Cortex of kidney (tissue), 1 donor: ENCODE results near the gene G6PC1.
"Not testable (repeated sequence)": the region's sequence is repeated elsewhere in the genome, so short reads cannot be mapped to it uniquely, and the experiment has no call there.

ENCODE experiments used
- DNase-seq: peaks from one replicate; lab custom pipeline; 2025; lab: John Stamatoyannopoulos, UW

Gene G6PC1

DNA sequence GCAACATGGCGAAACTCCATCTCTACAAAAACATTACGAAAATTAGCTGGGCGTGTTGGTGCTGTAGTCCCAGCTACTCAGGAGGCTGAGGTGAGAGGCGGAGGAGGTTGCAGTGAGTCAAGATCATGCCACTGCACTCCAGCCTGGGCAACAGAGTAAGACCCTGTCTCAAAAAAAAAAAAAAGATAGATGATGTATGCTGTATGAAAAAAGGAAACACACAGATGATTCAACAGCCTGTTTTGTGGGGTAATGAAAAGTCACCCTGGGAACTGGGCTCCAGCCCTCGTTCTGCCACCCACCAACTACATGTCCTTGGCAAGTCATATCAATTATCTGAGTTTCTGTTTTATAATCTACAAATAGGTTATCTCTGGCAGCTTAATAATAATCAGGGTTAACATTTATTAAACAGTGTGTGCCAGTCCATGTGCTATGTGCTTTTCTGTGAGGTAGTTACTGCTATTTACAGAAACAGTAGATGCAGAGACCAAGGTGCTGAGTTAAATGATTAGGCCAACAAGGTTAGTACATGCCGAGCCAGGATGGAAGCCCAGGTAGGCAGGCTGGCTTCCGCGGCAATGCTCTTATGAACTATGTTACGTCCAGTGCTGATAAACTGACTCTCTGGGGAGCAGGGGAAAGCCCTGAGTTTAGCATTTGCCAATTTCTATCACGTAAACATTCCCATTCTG, 1.1 kb downstream of the G6PC1 start:
- no peak for DNase-seq

DNA sequence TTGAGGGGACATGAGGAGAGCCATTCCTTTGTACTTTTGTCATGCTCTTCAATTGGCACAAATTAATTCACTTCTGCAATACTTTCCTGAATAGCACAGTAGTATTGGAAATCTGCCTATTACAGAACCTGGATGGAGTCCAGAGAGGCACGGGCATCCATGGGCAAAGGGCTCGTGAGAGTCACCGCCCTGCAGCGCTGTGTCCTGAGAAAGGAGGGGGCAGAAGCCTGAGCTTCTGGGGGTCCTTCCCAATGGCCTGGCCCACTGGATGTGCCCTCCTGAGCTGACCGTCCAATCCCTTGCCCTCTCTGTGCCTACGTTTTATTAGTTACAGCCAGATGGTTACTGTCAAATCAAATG, 3.5 kb downstream of the G6PC1 start:
- no peak for DNase-seq

DNA sequence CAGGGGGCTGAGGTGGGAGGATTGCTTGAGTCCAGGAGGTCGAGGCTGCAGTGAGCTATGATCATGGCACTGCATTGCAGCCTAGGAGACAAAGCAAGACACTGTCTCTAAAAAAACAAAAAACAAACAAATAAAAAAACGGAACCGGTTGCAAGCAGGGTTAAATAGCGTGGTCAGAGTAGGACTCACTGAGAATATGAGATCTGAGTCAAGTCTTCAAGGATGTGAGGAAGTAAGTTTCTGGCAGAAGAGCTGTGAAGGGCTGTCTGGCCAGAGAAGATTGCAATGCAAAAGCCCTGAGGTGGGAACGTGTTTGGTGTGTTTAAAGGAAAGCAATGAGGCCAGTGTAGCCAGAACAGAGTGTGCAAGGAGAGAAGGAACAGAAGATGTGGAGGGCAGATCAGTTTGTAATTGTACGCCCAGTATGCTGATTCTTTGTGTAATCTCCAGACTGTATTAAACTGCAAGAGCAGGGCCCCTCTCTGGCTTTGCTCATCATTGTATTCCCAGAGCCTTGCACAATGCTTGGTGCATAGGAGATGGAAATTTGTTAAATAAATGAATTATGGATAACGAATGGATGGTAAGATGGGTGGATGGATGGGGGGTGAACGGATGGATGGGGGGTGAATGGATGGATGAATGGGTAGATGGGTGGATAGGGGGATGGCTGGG, 6.3 kb downstream of the G6PC1 start:
- DNase-seq, result no peak

DNA sequence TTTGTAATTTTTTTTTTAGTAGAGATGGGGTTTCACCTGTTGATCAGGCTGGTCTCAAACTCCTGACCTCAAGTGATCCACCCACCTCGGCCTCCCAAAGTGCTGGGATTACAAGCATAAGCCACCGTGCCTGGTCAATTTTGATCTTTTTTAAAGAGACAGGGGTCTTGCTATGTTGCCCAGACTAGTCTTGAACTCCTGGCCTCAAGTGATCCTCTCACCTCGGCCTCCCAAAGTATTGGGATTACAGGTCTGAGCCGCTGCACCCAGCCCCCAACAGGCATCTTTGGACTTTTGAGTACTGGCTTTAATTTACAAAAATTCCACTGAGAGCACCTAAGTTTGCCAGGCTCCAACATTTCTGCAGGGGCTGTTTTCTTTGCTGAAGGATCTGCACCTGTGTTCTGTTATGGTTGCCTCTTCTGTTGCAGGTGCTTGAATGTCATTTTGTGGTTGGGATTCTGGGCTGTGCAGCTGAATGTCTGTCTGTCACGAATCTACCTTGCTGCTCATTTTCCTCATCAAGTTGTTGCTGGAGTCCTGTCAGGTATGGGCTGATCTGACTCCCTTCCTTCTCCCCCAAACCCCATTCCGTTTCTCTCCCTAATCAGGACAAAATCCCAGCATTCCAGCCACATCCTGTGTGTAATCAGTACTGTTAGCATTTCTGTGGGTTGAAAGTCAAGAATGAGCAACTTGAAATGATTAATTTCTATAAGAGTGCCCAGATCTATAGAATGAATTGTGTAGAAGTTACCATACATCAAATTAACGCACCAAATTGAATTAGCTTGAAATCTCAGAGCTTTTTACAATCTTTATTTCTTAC, 8.5 kb downstream of the G6PC1 start:
- no peak for DNase-seq

DNA sequence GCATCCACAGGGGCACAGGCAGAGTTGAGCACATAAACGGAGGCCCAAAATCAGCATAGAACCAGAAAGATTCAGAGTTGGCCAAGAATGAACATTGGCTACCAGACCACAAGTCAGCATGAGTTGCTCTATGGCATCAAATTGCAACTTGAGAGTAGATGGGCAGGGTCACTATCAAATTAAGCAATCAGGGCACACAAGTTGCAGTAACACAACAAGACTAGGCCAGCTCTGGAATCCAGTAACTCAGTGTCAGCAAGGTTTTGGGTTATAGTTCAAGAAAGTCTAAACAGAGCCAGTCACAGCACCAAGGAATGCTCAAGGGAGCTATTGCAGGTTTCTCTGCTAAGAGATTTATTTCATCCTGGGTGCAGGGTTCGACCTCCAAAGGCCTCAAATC, 12.9 kb downstream of the G6PC1 start:
- no peak for DNase-seq

DNA sequence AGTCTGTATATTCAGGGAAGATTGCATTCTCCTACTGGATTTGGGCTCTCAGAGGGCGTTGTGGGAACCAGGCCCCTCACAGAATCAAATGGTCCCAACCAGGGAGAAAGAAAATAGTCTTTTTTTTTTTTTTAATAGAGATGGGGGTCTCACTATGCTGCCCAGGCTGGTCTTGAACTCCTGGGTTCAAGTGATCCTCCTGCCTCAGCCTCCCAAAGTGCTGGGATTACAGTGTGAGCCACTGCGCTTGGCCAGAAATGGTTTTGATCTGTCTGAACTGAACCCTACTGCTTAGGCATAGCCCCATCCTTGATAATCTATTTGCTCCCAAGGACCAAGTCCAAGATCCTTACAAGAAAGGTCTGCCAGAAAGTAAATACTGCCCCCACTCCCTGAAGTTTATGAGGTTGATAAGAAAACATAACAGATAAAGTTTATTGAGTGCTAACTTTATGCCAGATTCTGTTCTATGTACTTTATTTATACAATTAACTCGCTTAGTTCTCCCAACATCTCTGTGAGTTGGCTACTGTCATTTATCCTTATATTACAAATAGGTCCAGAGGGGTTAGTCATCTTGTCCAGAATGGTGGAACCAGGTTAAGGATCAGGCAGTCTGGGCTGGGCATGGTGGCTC, 13.5 kb downstream of the G6PC1 start:
- DNase-seq, result no peak

DNA sequence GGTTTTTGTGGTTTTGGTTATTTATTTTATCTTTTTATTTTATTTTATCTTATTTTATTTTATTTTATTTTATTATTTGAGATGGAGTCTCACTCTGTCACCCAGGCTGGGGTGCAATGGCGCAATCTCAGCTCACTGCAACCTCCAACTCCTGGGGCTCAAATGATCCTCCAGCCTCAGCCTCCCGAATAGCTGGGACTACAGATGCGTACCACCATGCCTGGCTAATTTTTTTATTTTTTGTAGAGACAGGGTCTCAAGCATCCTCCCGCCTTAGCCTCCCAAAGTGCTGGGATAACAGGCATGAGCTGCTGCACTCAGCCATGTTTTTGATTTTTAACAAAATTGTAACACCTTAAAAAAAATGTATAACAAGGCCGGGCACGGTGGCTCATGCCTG, 14.7 kb downstream of the G6PC1 start:
- DNase-seq, result not testable (repeated sequence)

DNA sequence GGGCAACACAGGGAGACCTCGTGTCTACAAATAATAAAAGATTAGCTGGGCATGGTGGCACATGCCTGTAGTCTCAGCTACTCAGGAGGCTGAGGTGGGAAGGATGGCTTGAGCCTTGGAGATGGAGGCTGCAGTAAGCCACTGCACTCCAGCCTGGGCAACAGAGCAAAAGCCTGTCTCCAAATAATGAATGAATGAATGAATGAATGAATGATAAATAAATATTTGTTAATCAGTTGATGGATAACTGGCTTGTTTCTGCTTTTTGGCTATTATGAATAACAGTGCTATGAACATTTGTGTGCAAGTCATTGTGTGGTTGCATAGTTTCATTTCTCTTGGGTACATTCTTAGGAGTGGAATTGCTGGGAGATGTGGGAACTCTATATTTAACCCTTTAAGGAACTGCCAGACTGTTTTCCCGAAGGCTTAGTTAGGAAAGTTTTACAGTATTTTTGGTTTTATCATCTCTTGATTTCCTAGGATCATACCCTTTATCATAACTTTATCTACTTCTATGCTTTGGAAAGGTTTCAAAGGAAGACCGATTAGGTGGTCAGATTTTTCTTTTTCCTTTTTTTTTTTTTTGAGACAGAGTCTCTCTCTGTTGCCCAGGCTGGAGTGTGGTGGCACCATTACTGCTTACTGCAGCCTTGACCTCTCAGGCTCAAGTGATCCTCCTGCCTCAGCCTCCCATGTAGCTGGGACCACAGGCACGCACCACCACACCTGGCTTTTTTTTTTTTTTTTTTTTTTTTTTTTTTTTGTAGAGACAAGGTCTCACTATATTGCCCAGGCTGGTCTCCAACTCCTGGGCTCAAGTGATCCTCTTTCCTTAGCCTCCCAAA, 16.0 kb downstream of the G6PC1 start:
- DNase-seq, result not testable (repeated sequence)

DNA sequence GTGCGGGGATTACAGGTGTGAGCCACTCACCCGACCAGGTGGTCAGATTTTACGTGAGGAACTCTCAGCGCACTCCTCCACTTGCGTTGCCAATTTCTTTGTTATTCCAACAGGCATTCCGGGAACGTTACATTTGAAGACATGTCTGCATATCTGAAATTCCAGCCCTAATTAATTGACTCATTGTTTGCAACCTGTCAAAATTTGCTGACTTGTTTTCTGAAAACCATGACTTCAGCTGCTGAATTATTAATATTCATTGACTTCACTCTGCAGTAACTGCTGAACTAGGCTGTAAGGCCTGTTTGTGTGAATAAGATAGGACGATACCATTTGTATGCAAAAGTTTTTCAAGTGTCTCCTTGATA, 16.6 kb downstream of the G6PC1 start:
- no peak for DNase-seq

DNA sequence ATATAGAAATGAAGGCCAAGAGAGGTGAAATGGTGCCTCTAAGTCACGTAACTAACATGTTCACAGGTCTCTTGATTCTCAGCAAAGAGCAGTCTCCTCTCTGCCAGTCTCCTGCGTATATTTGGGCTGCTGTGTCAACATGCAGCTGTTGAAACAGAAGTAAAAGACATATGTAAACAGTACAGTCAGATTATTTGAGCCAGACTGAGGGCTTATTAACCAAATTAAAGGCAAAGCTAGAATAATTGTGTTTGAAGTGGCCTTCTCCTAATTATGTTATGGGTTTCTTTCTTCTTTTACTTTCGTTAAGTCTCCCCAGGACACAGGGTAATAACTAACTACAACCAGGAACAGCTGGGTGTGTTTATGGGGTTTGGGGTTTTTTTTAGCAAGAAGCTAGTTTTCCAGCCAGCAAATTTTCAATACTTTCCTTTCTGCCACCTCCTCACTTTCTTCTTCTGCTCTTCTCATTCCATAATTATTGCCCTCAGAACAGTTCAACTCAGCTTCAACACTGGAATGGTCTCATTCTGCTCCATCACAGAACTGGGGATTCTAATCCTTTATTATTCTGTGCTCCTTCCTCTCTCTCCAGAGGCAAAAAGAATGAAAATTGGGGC, 18.4 kb downstream of the G6PC1 start:
- DNase-seq, result no peak

DNA sequence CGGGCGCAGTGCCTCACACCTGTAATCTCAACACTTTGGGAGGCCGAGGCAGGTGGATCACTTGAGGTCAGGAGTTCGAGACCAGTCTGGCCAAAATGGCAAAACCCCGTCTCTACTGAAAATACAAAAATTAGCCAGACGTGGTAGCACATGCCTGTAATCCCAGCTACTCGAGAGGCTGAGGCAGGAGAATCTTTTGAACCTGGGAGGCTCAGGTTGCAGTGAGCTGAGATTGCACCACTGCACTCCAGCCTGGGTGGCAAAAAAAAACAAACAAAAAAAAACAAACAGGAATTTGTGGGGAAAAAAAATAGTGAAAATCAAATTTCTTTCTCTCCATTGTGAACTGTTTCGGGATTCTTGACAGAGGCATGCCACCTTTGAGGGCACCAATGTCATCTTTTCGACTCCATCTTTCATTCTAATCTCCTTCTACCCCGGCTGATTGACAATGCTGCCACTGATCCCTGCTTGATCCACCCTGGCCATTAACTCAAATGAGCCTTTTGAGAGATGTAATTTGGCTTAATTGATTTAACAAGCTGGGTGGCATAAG, 19.0 kb downstream of the G6PC1 start:
- DNase-seq, result not testable (repeated sequence)

DNA sequence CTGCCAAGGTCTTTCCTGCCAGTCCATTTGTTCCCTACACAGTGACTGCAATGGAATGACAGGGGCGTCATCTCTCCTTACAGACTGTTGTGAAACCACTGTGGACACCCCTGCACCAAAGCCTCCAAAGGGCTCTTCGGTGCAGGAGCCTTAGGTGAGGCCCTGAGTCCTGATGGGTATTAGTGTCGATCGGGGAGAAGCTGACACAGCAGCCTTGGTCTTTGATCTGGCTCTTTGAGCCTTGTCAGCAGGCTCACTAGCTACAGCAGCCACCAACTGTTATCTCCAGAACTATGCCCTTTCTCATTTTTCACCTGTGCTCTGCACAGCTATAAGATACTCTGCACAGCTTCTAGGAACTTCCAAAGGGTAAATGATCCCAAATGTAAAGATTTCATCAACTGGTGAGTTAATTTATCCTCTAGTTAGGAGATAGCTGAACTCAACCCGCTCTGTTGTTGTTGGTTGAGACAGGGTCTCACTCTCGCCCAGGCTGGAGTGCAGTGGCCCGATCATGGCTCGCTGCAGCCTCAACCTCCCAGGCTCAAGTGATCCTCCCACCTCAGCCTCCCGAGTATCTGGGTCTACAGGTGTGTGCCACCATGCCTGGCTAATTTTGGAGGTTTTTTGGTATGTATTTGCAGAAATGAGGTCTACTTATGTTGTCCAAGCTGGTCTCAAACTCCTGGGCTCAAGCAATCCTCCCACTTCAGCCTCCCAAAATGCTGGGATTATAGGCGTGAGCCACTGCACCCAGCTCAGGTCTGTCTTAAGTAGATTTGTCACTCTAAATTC, 19.7 kb downstream of the G6PC1 start:
- no peak for DNase-seq

DNA sequence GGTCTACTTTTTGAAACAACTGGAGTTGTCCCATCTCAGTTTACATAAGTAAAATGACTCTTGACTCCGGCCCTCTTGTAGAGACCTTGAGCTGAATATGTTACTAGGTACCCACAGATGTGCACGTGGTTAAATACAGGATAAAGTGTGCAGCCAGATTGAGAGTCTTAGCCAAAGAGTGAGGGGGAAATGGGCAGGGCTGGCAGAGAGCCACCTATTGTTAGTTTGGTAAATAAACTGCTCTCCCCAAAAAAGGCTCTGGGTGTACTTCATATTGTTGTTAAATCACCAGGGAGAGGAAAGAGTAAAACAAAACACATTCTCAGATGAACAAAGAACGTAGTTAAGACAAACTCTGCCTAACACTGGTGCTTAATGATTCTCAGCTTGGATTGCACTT, 20.3 kb downstream of the G6PC1 start:
- DNase-seq, result no peak

DNA sequence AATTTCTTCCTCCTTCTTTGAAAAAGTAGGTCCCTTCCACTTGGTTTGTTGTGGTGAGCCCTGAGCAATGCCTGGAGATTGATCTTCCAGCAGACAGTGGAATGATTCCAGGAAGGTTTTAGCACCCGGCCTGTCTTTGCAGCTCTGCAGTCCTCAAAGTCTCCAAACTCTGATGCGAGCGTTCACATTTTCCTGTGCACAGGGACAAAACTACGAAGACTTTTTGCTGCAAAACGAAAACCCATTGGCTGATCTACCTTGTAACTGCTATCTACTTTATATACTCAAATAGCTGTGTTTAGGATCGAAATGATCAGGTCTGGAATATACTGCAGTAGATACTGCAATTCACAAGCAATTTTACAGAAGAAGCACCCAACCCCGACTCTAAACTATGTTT, 21.7 kb downstream of the G6PC1 start:
- no peak for DNase-seq

DNA sequence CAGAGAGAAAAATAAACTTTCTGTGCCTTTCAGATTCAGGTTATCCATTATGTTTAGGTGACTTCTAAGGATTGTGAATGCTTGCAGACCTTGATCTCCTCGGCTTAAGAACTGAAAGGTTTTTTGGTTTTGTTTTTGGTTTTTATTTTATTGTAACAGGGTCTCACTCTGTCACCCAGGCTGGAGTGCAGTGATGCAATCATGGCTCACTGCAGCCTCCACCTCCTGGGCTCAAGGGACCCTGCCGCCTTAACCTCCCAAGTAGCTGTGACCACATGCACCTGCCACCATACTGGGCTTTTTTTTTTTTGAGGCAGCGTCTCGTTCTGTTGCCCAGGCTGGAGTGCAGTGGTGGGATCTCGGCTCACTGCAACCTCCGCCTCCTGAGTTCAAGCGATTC, 22.9 kb downstream of the G6PC1 start:
- not testable (repeated sequence) for DNase-seq

DNA sequence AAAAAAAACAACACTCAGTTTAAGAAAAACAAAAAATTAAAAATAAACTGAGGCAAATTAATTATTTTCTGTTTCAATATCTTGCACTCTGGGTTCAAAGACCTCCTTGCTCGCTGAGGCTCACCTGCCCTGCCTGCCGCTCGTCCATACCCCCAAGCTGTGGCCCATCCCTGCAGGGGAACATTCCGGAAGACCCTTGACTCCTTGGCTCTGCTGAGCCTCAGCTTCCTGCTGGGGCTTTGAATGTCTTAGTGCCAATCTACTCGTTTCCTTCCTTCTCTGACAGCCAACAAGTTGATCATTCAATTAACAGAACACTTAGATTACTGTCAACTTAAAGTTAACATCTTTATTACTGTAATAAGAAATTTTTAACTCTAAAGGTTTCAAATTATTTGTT, 24.3 kb downstream of the G6PC1 start:
- no peak for DNase-seq

DNA sequence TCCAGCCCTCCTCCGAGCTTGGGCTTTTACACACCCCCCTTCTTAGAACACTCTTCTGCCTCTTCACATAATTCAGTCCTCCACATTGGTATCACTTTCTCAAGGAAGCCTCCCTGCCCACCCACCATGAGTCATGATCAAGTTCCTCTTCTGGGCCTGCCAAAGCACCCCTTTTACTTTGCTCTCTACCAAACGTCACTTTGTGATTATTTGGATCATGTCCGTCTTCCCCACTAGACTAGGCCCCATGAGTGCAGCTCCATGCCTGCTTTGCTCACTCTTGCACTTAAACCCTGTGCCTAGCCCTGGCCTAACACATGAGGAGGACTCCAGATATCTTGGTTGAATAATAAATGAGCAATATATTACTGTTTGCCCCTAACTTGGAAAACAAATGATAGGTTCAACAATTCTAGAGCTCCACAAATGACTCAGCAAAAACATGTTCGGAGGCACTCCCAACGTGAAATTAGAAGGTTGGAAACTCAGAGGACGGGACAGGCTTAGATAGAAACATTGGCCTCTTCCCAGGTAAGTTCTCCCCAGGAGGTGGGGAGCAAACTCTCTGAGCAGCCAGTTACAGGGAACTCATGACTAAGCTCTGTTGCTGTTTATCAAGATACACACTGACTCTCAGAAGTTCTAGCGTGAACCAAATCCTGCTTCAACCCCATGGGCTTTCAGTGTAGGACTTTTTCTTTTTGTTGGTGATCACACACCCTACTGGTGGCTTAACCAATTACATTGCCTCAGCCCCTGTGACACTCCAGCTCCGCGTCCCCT, 28.3 kb downstream of the G6PC1 start:
- DNase-seq, result no peak

DNA sequence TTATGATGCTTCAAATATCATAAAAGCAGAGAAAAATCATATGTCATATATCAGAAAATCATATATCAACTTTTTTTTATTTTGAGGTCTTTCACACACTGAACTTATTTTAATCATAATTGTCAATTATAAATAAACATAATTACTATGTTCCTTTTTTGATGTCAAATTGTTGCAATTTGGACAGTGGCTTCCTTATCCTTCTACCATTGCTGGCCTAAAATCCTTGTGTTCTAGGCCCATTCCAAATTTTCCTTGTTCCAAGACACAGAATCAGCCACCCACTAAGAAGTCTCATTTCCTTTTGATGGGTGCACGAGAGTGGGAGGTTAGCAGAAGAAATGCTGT, 28.9 kb downstream of the G6PC1 start:
- no peak for DNase-seq
